SK-MEL-5 (cell line): ENCODE data around the gene RBAK. TPM values are rescaled to one million over a fixed set of nuclear protein-coding genes. Genes with fewer than 3 reads are reported as not detected.
A peak's percentile ranks its signal among the peaks of the same experiment; 100 is the strongest.
"Not testable (repeated sequence)": the region's sequence is repeated elsewhere in the genome, so short reads cannot be mapped to it uniquely, and the experiment has no call there.

ENCODE experiments used
- DNase-seq: peaks from one replicate; pipeline ENCODE4 v3.0.0-alpha.2; 2016; ENCODE audit warnings: low read depth, low spot score
- in situ Hi-C: cut with HindIII; loops from 2 replicates; pipeline ENCODE4 v1.10.0; 2016; ENCODE audit warnings: low sequenced_read_pairs, high pct_unique_total_duplicates, low pct_unique_long_range_greater_than_20kb
- polyA plus RNA-seq, 2 experiments: library from polyadenylated mRNA; depleted of rRNA; stranded (reverse); fragments of >200 nt; gene quantifications; 2 replicates each; pipeline ENCODE4 v1.2.3, GENCODE V29; 2015
- total RNA-seq: library from RNA; depleted of rRNA; stranded (reverse); fragments of >200 nt; shearing (Covaris generic); gene quantifications from 2 replicates; pipeline ENCODE4 v1.2.3, GENCODE V29; 2014; rRNA removed

RBAK gene
- 14.3 and 15.4 TPM in 2 replicates for total RNA-seq
- polyA plus RNA-seq (2015; cell fraction: cytosol; rRNA removed), result 5.6 and 8.9 TPM in 2 replicates
- 29.3 and 30.5 TPM in 2 replicates for polyA plus RNA-seq (2015; cell fraction: nucleus; rRNA removed)

DNA sequence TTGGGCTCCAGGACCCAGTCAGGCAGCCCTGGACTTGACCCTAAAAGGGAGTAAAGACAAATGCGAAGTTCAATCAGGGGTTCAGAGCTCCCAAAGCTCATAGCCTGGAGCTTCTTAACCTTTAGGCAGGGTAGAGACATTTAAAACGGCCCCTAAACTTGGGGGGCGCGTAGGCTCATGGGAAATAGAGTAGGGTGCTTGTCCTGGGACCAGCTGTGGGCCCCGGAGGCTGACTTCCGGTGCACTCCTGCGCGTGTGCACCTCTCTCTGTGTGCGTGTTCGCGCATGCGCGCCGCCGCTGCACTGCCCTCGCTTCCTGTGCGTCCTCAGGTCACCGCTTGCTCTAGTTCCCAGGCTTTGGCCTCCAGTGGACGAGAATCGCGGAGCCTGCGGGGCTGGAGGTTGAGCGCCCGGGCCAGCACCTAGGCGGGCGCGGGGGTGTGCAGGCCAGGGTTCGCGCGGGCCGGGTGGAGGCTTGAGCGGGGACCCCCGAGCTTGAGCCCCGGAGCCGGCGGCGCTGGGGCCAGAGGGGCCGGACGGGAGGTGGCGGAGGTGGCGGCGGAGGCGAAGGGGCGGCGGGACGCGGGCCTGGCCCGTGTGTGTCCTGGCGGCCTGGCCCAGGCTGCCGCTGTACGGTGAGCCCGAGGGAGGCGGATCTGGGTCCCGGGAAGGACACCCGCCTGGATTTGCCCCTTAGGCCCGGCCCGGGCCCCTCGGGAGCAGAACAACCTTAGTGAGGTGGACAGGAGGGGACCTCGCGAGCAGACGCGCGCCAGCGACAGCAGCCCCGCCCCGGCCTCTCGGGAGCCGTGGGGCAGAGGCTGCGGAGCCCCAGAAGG lies at the start of gene RBAK:
TSS of gene RBAK (plus strand) at position 303 of the 839 bp plus-strand sequence. CDS start 2,217 bp downstream, outside the sequence.
- in situ Hi-C loops, result no loop called here
- DNase-seq, result peak; percentile 97

DNA sequence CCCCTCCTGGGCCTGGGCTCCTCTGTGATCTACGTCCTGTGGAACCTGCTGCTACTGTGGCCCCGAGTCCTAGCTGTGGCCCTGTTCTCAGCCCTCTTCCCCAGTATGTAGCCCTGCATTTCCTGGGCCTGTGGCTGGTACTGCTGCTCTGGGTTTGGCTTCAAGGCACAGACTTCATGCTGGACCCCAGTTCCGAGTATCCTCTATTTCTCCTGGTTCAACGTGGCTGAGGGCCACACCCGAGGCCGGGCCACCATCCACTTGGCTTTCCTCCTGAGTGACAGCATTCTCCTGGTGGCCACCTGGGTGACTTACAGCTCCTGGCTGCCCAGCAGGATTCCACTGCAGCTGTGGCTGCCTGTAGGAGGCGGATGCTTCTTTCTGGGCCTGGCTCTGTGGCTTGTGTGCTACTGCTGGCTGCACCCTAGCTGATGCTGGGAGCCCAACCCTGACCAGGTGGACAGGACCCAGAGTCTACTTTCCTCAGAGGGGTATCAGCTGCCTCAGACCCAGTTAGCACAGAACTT lies 48.9 kb upstream of the RBAK start:
- no peak for DNase-seq
- in situ Hi-C loops, result no loop called here

DNA sequence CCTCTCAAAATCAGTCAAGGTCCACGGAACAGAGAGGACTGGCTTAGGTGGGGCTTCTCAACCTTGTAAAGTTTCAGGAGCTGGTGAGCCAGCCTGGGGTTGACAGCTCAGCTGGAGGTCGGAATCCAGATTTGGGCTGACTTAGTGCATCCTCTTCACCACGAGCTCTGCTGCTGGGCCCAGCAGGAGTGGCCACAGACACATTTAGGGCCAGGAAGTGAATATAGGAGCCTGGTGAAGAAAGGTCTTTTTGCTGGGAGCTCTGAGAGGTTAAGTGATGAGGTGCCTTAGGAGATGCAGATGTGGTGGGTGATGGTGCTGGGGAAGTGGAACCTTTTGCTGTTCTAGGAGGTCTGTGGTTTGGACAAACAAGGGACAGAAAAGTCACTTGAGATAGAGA lies 47.4 kb upstream of the RBAK start:
- DNase-seq, result no peak
- in situ Hi-C loops, result no loop called here

DNA sequence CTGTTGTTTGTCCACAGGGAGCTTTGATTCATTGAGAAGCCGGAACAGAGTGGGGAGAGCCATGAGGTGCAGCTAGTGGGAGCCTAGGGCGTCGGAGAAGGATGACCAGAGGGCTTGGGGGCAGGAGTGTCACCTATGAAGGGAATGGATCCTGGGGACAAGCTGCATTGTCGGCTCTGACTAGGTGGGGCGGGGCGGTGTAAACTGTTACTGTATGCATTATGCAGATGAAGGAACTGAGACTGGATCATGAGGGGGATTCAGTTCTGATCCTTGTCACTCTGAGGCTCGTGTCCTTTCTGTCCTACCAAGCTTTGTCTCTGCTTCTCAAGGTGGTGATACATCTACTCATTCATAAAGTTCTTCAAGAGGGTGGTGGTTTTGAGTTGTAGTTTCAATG lies 46.8 kb upstream of the RBAK start:
- no peak for DNase-seq
- in situ Hi-C loops, result no loop called here

DNA sequence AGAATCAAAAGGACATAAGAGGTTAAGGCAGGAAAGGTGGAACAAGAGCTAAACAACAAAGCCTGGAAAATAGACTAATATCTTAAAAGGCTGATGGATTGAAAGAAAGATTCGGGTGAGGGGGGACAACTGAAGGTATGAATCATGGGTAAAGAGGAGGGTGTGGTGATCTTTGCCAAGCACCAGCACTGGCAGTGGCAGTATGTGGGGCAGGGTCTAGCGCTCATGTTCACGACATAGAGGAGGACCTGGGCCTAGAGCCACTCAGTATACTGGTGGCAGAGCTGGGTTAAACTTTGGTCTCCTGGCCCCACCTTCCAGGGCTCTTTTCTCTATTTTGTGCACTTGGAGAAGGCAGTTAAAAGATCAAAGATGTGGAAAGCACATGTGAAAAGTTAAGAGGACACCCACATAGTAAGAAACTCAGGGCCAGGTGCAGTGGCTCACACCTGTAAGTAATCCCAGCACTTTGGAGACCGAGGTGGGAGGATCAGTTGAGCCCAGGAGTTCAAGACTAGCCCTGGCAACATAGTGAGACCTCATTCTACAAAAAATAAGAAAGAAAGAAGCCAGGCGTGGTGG lies 46.2 kb upstream of the RBAK start:
- no peak for DNase-seq
- in situ Hi-C loops, result no loop called here

DNA sequence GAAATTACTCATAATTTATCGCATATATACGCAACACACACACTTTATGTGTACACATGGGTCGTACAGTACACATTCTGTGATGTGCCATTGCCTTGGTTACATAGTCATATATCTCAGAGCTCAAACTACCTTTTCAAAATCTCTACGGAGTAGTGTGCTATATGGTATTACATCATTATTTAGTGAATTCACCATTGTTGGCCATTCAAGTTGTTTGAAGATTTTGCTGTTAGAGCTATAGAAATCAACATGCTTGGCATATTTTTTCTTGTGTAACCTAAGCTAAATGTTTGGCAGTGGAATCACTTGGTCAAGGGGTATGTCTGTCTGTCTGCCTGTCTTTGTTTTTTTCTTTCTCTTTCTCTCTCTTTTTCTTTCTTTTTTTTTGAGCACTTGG lies 44.7 kb upstream of the RBAK start:
- DNase-seq, result peak; percentile 14
- in situ Hi-C loops, result no loop called here

DNA sequence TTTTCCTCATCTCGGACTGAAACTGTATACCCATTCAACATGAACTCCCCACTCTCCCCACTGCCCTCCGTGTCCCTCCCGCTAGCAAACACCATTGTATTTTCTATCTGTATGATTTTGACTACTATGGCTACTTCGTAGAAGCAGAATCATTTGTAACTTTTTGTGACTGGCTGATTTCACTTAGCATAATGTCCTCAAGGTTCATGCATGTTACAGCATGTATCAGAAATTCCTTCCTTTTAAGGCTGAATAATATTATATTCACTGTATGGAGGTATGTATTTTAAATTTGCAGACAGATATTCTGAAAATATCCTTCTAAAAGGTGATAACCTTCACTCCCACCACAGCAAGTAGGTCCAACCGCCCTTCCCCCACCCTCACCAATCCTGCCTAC lies 43.7 kb upstream of the RBAK start:
- no peak for DNase-seq
- in situ Hi-C loops, result no loop called here

DNA sequence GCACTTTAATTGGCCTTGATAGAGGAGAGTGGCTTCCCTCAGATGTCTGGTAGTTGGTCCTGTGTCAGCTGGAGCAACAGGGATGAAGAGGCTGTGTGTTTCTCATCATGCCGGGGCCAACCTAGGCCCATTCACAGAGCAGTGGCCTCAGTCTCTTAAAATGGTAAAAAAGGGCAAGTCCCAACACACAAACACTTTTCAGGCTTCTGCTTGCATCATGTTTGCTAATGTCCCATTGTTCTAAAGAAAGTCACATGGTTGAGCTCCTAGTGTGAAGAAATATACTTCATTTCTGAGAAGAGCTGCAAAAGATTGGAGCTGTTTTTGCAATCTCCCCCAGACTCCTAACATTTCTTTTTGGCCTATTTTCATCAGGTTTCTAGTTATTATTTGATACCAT lies 40.6 kb upstream of the RBAK start:
- DNase-seq, result peak; percentile 36

DNA sequence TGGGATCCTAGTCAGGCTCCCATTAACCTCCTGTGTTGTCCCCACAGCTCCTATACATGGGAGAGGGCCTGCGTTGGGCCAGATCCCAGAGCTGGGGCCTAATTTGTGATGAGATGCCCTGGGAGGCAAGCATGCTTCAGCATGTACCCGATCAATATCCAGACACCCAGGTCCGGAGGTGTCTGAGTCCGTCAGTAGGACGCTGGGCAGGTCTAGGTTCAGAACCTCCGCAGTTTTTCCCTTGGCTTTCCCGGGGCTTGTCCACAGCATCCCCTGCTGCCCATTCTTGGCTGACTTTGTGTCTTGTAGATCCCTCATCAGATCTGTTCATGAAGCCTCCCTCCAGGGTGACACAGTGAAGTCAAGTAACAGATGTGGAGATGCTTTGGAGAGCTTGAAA lies 32.7 kb upstream of the RBAK start:
- in situ Hi-C loops, result no loop called here

More for the DNA sequence above, 40.6 kb upstream of the RBAK start:
- in situ Hi-C loops, result no loop called here

DNA sequence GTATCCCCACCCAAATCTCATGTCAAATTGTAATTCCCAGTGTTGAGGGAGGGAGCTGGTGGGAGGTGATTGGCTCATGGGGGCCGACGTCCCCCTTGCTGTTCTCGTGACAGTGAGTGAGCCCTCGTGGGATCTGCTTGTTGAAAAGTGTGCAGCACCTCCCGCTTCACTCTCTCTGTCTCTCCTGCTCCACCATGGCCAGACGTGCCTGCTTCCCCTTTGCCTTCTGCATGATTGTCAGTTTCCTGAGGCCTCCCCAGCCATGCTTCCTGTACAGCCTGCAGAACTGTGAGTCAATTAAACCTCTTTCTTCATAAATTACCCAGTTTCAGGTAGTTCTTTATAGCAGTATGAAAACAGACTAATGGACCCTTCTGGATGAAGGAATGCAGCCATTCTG lies 29.7 kb upstream of the RBAK start:
- DNase-seq, in situ Hi-C loops: not testable (repeated sequence)

More for the DNA sequence above, 32.7 kb upstream of the RBAK start:
- DNase-seq, result peak; percentile 24

DNA sequence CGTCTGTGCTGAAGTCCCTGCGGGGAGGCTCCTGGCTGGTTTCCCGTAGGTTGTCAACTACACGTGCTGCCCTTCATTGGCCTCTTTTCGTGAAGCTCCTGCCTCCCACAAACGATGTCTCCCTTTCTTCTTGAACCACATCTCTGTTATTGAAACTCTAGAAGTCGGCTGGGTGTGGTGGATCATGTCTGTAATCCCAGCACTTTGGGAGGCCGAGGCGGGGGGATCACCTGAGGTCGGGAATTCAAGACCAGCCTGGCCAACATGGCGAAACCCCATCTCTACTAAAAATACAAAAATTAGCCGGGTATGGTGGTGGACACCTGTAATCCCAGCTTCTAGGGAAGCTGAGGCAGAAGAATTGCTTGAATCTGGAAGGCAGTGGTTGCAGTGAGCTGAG lies 28.0 kb upstream of the RBAK start:
- in situ Hi-C loops, DNase-seq: not testable (repeated sequence)

DNA sequence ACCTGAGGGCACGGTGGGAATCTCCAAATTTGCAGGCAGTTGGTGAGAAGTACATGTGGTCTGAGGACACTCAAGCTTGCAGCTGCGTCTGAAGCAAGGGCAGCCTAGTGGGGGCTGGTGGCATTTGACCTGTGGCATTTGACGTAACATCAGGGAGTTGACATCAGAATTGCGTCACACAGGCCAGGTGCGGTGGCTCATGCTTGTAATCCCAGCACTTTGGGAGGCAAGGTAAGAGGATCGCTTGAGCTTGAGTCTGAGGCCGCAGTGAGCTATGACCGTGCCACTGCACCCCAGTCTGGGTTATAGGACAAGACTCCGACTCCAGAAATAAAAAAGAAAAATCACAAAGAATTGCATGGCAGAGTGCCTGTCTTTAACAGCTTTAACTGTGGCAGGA lies 25.6 kb upstream of the RBAK start:
- no peak for DNase-seq
- in situ Hi-C loops, result no loop called here

DNA sequence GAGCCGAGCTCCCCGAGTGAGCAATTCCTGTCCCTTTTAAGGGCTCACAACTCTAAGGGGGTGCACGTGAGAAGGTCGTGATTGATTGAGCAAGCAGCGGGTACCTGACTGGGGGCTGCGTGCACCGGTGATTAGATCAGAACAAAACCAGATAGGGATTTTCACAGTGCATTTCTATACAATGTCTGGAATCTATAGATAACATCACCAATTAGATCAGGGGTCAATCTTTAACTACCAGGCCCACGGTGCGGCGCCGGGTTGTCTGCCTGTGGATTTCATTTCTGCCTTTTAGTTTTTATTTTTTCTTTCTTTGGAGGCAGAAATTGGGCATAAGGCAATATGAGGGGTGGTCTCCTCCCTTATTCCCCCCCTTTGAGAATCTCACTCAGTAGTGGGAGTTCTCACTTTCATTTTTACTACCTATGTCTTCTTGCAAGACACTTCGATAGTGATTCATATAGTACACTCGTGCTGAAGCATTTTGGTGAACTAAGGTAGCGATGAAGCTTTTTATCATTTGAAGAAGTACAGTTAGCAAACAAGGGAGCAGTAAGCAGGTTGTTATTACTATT lies 24.6 kb upstream of the RBAK start:
- DNase-seq, in situ Hi-C loops: not testable (repeated sequence)

DNA sequence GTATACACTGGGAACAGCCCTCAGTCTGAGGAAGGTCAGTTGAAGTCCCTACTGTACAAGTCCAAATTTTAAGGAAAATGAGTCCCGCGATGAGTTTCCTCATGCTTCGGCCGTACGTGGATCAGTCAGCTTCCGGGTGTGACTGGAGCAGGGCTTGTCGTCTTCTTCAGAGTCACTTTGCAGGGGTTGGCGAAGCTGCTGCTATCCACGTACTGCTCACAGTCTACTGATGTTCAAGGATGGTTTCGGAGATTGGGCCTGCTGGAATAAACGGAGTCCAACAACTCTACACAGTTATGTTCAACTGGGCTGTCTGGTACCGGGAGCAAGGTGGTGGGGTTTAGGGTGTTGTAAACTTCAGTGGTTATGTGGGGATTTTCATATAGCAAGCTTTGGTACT lies 22.0 kb upstream of the RBAK start:
- in situ Hi-C loops, DNase-seq: not testable (repeated sequence)

DNA sequence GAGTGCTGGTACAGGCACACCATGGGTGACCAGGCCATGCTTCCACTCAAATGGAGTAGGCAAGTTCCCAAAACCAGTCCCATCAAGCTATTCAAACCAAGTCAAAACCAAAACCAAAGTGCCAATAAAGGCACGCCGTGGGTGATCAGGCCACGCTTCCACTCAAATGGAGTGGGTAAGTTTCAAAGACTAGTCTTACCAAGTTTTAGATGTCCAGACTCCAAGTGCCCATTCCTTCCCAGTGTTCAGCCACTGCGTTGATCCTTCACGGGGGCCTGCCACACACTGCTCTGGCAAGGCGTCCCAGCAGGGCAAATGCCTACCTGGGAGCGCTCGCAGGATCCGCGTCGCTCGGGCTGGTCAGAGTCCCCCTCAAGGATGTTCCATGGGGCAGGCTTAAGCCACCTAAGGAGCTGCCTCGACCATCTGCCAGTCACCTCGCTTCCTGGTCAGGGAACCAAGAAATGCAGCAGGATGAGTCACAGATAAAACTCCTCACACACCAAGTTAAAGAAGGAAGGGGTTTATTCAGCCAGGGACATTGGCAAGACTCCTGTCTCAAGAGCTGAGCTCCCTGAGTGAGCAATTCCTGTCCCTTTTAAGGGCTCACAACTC lies 17.8 kb upstream of the RBAK start:
- in situ Hi-C loops, DNase-seq: not testable (repeated sequence)

DNA sequence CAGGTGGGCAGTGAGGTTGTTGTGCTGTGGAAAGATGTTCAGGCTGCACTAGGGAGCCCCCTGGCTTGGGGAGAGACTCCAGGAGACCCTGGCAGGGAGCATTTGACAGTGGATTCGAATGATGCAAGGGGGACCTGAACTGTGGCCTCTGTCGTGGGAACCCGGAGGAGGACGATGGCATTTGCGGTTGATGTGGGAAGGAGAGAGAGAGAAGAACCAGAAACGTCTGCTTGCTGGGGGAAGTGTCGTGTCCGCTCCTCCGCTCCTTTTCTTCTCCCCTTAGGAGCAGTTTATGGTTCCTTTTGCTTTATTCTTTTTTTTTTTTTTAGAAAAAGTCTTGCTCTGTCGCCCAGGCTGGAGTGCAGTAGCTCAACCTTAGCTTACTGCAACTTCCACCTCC lies 12.5 kb upstream of the RBAK start:
- DNase-seq, in situ Hi-C loops: not testable (repeated sequence)

DNA sequence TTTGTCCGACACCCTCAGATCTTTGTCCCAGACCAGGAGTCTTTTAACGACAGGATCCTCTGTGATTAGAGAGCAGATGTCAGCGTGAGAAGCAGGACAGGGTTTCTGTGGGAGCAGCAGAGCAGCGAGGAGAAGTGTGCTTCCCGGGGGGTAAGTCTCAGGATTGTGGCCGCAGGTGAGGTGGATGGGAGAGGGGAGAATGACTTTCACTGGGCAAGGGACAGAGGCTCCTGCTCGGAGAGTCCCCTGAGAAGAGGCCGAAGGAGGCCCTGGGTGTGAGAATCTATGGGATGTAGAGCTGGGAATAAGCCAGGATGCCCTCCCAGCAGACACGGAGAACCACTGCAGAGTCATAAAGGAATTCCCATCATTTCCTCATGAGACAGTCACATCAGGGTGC lies 10.4 kb upstream of the RBAK start:
- in situ Hi-C loops, result no loop called here
- no peak for DNase-seq

DNA sequence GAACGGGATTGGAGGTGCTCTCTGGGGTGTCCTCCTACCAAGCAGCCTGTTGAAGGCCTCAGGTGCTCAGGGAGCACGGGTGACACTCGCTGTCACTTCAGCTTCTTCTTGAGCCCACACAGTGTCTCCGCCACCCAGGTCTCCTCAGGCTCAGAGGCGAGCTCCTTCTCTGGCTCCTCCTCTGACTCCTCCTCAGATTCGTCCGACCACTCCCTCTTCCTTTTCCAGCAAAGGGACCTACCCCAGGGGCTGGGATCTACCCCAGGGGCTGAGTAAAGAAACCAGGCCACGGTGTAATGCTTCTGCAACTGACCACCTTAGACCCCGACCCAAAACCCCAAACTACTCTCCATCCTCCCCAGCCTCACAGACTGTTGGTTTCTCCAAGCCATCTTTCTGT lies 9.2 kb upstream of the RBAK start:
- DNase-seq, result no peak
- in situ Hi-C loops, result no loop called here
